ENCODE results near the gene MYLK3.

Gene MYLK3

GRCh38 chr16:46748775-46749705 lies 896 bp upstream of the MYLK3 start:
- no peak for DNase-seq (ENCODE audit: low spot score)
- ChIA-PET POLR2A (ENCODE audit: low non-redundant PET) (no interaction called here), CTCF (no interaction called here)
- no peak overlapping the region for H3K27ac ChIP-seq
- no peak for TF ChIP-seq CTCF (conservative IDR thresholded peaks at IDR 0.05; ENCODE audit: low read depth)

- DNase-seq (ENCODE audit: low spot score): no peak
- ChIA-PET POLR2A (ENCODE audit: low non-redundant PET) (no interaction called here), CTCF (no interaction called here)
- H3K27ac ChIP-seq: no peak overlapping the region
- no peak for TF ChIP-seq CTCF (conservative IDR thresholded peaks at IDR 0.05; ENCODE audit: low read depth)
Observed at GRCh38 chr16:46746821-46747776, 1.0 kb downstream of the MYLK3 start.

DNA sequence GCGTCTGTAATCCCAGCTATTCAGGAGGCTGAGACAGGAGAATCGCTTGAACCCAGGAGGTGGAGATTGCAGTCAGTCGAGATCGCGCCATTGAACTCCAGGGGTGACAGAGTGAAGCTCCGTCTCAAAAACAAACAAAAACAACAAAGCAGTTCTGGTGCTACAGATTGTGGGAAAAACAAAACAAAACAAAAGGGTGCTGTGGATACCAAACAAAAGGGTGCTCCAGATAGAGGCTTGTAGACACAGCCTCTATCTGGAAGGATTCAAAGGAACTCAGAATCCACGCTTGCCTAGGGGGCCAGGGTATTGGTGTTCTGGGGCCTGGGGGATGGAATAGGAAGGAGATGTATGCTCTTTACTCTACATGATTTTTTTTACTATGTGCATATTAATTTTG lies 2.5 kb downstream of the MYLK3 start:
- POLR2A ChIA-PET (ENCODE audit: low non-redundant PET): no interaction called here
- no peak for TF ChIP-seq CTCF (conservative IDR thresholded peaks at IDR 0.05; ENCODE audit: low read depth)
- H3K27ac ChIP-seq: no peak overlapping the region
- DNase-seq (ENCODE audit: low spot score): no peak
- CTCF ChIA-PET: interaction anchor here (0.5 kb wide), 1 partner anchor 34 kb away, joined by 3 read pairs; no protein-coding TSS in a partner anchor

- no peak overlapping the region for H3K27ac ChIP-seq
- DNase-seq (ENCODE audit: low spot score): no peak
- ChIA-PET POLR2A (ENCODE audit: low non-redundant PET) (no interaction called here), CTCF (no interaction called here)
- TF ChIP-seq CTCF (conservative IDR thresholded peaks at IDR 0.05; ENCODE audit: low read depth): no peak
Observed at GRCh38 chr16:46743232-46743719, 4.9 kb downstream of the MYLK3 start.

DNA sequence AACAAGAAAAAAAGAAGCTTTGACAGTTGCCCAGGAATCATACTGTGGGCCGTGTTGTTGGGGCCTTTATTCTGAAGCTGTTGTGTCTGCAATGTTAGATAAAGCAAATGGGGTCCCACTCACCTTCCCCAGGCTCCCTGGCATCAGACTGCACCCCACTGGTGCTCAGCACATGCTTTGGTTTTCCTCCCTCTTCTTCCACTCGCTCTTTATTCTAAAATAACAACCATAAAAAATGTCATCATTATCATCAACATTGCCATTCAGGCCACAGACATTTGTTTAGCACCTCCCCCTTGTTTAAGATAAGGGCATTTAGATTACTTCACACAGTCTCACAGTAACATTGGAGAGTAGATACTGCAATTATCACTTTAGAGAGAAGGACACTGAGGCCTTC lies 8.2 kb downstream of the MYLK3 start:
- ChIA-PET CTCF (no interaction called here), POLR2A (ENCODE audit: low non-redundant PET) (no interaction called here)
- no peak for TF ChIP-seq CTCF (conservative IDR thresholded peaks at IDR 0.05; ENCODE audit: low read depth)
- H3K27ac ChIP-seq: no peak overlapping the region
- DNase-seq (ENCODE audit: low spot score): no peak

- no peak for DNase-seq (ENCODE audit: low spot score)
- no peak for TF ChIP-seq CTCF (conservative IDR thresholded peaks at IDR 0.05; ENCODE audit: low read depth)
- CTCF ChIA-PET: interaction anchor here (0.5 kb wide), 1 partner anchor 61 kb away, joined by 3 read pairs; no protein-coding TSS in a partner anchor
- POLR2A ChIA-PET (ENCODE audit: low non-redundant PET): no interaction called here
- no peak overlapping the region for H3K27ac ChIP-seq
Observed at GRCh38 chr16:46737621-46738214, 10.4 kb downstream of the MYLK3 start.
